Activated T-helper 1 cell treated with anti-CD3 and anti-CD28 coated beads, Interleukin-2, amount 50 U/mL, for 16 hours (primary cell): ENCODE measurements around the gene CYFIP1.
"Not testable (repeated sequence)": the region's sequence is repeated elsewhere in the genome, so short reads cannot be mapped to it uniquely, and the experiment has no call there.

Experiments
- DNase-seq, 2 donors: peaks; one replicate each; pipeline ENCODE4 v3.0.0-alpha.2; 2020; ENCODE audit warnings: low read depth in 1 of 2, low spot score in 1 of 2

The CYFIP1 gene

GRCh38 chr15:22980189-22981050 lies at the start of gene CYFIP1:
TSS of gene CYFIP1 (minus strand) at chr15:22980368. CDS start at chr15:22947285, 33,083 bp downstream.
- no peak for DNase-seq

- no peak for DNase-seq
These were observed 46.0 kb upstream of the CYFIP1 start for GRCh38 chr15:23026218-23026617.

GRCh38 chr15:23022156-23022555 lies 42.0 kb upstream of the CYFIP1 start:
- DNase-seq: no peak

- no peak for DNase-seq
These were observed 34.3 kb upstream of the CYFIP1 start for GRCh38 chr15:23014394-23015000.

- DNase-seq: no peak
These were observed 33.5 kb upstream of the CYFIP1 start for GRCh38 chr15:23013681-23014080.

GRCh38 chr15:23012616-23013015 lies 32.4 kb upstream of the CYFIP1 start:
- not testable (repeated sequence) for DNase-seq

GRCh38 chr15:23003736-23004135 lies 23.6 kb upstream of the CYFIP1 start:
- DNase-seq: no peak

GRCh38 chr15:23002920-23003319 lies 22.8 kb upstream of the CYFIP1 start:
- DNase-seq: no peak

GRCh38 chr15:22995795-22996194 lies 15.6 kb upstream of the CYFIP1 start:
- no peak for DNase-seq

- DNase-seq: no peak
These were observed 11.8 kb upstream of the CYFIP1 start for GRCh38 chr15:22992024-22992326.

- no peak for DNase-seq
These were observed 9.7 kb upstream of the CYFIP1 start for GRCh38 chr15:22989576-22990477.

GRCh38 chr15:22988811-22989210 lies 8.6 kb upstream of the CYFIP1 start:
- no peak for DNase-seq

- DNase-seq: not testable (repeated sequence)
These were observed 1.8 kb upstream of the CYFIP1 start for GRCh38 chr15:22981931-22982330.

- DNase-seq: no peak
These were observed 1.1 kb upstream of the CYFIP1 start for GRCh38 chr15:22981051-22981840.

GRCh38 chr15:22979238-22980188 lies 655 bp downstream of the CYFIP1 start:
- DNase-seq: no peak

GRCh38 chr15:22978691-22979237 lies 1.4 kb downstream of the CYFIP1 start:
- no peak for DNase-seq

- no peak for DNase-seq
These were observed 5.4 kb downstream of the CYFIP1 start for GRCh38 chr15:22974745-22975144.

GRCh38 chr15:22973987-22974386 lies 6.2 kb downstream of the CYFIP1 start:
- DNase-seq: no peak

GRCh38 chr15:22973286-22973685 lies 6.9 kb downstream of the CYFIP1 start:
- DNase-seq: no peak
